GM18907 (cell line): ENCODE data around the gene NCAPH2.

Source experiments
- ATAC-seq: cut with Tn5 transposase; IDR thresholded peaks from one replicate; pipeline ENCODE4 v1.9.1; 2021; ENCODE audit warnings: mild to moderate bottlenecking, moderate library complexity; ENCODE audit not compliant: unreplicated experiment

The NCAPH2 gene

GRCh38 chr22:50545522-50546325, 37.7 kb downstream of the NCAPH2 start, which contains the start of gene KLHDC7B:
KLHDC7B (plus strand) TSS chr22:50545899; CDS start chr22:50546244, 345 bp downstream.
- ATAC-seq, result no peak

GRCh38 chr22:50546326-50547262, 38.6 kb downstream of the NCAPH2 start:
- no peak for ATAC-seq

- ATAC-seq, result no peak
Measured at GRCh38 chr22:50547263-50547985, 39.4 kb downstream of the NCAPH2 start.

- no peak for ATAC-seq
Measured at GRCh38 chr22:50548040-50548920, 40.3 kb downstream of the NCAPH2 start.

GRCh38 chr22:50548921-50549790, 41.1 kb downstream of the NCAPH2 start:
- no peak for ATAC-seq

- ATAC-seq, result no peak
Measured at GRCh38 chr22:50550395-50550794, 42.4 kb downstream of the NCAPH2 start.

GRCh38 chr22:50551160-50551752, 43.2 kb downstream of the NCAPH2 start:
- ATAC-seq, result no peak

- ATAC-seq, result no peak
Measured at GRCh38 chr22:50553310-50553709, 45.3 kb downstream of the NCAPH2 start.

GRCh38 chr22:50556703-50557102, 48.7 kb downstream of the NCAPH2 start:
- no peak for ATAC-seq

GRCh38 chr22:50560034-50560433, 52.0 kb downstream of the NCAPH2 start:
- ATAC-seq, result no peak

- ATAC-seq, result no peak
Measured at GRCh38 chr22:50561401-50562358, 53.7 kb downstream of the NCAPH2 start.

GRCh38 chr22:50562523-50563412, 54.7 kb downstream of the NCAPH2 start, which contains the start of gene SYCE3:
SYCE3 (minus strand) TSS chr22:50562919; CDS start chr22:50556405, 6,514 bp downstream.
- peak; percentile 86 for ATAC-seq

GRCh38 chr22:50563413-50564160, 55.6 kb downstream of the NCAPH2 start:
- ATAC-seq, result peak; percentile 13

- ATAC-seq, result no peak
Measured at GRCh38 chr22:50564289-50564688, 56.3 kb downstream of the NCAPH2 start.

GRCh38 chr22:50567721-50568252, 59.8 kb downstream of the NCAPH2 start:
- no peak for ATAC-seq
